CD4-positive, alpha-beta T cell treated with Interleukin-4 for 4 hours (primary cell): ENCODE data around the gene PRTFDC1.

Source experiments
- DNase-seq: peaks from one replicate; pipeline ENCODE4 v3.0.0-alpha.2; 2020

Gene PRTFDC1

DNA sequence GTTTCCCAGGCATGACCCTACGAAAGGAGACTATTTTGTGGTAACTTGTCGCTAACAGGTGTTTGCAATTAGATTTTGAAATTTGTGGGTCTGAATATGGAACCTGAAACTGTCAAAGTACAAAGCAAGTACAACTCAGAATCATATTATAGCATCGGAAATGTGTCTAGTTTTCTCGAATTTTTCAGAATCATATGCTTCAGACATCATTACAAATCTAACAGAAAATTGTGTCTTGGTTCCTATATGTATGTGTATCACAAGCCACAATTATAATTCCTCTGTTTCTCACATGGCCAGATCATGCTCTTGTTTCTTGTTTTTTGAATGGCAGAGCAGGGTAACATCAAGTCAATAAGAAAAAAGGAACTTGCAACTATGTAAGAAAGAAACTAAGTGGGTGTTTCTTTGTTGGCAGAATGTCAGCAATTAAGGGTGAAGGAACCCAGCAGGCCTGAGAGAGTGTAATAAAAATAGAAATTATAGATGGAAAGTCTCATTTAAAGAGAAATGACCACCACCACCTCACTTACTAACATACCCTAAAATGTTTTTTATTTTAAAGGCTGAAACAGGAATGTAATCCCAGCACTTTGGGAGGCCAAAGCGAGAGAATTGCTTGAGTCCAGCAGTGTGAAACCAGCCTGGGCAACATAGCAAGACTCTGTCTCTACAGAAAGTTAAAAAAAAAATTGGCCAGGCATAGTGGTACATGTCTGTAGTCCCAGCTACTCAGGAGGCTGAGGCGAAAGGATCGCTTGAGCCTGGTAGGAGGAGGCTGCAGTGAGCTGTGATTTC is 51.3 kb downstream of the PRTFDC1 start:
- DNase-seq = no peak

DNA sequence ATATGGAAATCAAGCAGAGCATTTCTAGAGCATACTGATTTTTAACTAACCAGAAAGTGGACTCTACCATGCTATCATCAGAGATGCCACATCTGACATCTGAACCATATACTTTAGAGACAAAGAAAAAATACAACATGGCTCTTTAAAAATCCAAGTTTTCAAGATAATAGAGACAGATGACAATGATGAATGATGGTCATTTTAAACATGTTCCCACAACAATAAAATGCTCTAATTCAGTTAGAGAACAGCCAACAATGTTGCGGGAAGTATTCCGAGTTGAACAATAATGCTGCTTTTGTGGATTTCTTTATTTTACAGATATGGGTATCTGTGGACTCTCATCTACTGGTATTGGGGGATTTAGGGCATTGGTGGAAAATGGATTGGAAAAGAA is 52.8 kb downstream of the PRTFDC1 start:
- no peak for DNase-seq

DNA sequence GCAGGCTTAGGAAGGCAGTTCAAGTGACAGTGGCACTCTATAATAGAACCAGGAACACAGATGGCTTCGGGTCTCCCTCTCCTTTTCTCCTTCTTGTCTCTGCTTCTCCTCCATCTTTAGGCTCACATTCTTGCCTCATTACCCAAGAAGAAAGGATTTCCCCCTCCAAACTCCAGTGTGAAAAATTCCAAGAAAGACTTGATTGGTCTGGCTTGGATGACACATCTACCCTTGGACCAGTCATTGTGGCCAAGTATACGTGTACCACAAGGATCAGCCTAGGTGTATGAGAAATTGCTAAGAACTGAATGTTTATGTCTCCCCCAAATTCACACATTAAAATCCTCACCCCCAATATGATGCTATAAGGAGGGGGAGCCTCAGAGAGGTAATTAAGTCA is 53.9 kb downstream of the PRTFDC1 start:
- no peak for DNase-seq

DNA sequence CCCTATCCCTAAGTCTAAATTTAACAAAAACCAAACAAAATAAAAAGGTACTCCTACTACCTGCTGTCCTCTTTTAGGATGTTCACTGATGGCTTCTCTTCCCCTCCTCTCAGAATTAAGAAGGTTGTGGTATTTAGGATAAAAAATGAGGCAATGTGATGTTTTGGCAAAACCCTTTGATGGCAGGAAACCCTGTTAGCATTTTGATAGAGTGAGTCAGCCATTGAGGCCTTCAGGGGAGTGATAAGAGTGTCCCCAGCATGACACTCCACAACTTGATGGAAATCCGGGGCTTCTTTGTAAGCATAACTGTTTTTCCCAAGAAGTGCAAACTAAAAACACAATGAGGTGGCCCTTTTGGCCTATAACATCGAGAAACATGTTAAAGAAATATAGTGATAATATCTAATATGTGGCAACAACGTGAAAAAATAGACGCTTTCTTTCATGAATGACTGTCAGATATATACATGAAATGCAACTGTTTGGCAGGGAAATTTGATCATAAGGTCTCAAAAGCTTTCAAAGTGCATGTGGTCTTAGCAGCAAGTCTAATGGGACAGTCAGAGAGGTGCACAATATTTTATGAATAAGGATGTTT is 55.0 kb downstream of the PRTFDC1 start:
- peak; percentile 74 for DNase-seq

GRCh38 chr10:24894728-24895127 is 57.7 kb downstream of the PRTFDC1 start:
- DNase-seq = peak; percentile 42

DNA sequence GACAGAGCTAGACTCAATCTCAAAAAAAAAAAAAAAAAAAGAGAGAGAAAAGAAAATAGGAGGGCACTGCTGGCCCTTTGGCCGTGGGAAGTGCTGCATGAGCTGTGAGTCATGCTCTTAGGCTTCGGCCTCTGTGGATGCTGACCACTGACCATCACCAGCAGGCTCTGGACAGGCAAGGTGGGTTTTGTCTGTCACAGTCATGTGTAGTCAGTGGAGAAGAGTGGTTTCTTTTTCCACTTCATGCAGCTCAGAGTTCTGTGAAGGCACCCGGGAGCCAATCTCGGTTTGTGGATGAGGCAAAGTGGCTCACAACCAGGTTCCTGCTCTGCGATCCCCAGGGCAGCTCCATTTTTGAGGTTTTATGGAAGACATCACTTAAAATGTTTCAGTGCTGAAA is 58.1 kb downstream of the PRTFDC1 start:
- DNase-seq = no peak

GRCh38 chr10:24893127-24893526 is 59.3 kb downstream of the PRTFDC1 start:
- no peak for DNase-seq

- DNase-seq = no peak
Observed at GRCh38 chr10:24891823-24892222, 60.6 kb downstream of the PRTFDC1 start.

DNA sequence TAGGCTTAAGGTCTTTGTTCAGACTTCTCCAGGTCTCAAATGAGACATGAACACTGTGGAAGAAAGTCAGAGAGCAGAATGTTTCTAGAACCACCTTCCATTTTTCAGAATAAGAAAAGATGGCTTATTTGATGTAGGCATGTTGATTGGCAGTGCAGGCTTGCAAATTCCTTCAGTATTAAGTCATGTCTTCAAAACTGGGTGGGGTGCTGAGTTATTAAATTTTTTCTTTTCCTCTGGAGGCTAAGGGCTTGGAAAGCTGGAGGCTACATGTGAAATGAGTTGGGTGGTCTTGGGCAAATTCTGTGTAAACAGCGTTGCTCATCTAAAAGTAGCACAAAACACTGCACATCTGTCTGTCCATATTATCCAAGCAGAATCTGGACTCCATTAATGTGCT is 62.8 kb downstream of the PRTFDC1 start:
- DNase-seq = no peak

GRCh38 chr10:24887855-24888231 is 64.6 kb downstream of the PRTFDC1 start:
- no peak for DNase-seq

GRCh38 chr10:24886290-24886680 is 66.1 kb downstream of the PRTFDC1 start:
- no peak for DNase-seq

- no peak for DNase-seq
Observed at GRCh38 chr10:24885551-24886289, 66.7 kb downstream of the PRTFDC1 start.

GRCh38 chr10:24884793-24885192 is 67.6 kb downstream of the PRTFDC1 start:
- no peak for DNase-seq

DNA sequence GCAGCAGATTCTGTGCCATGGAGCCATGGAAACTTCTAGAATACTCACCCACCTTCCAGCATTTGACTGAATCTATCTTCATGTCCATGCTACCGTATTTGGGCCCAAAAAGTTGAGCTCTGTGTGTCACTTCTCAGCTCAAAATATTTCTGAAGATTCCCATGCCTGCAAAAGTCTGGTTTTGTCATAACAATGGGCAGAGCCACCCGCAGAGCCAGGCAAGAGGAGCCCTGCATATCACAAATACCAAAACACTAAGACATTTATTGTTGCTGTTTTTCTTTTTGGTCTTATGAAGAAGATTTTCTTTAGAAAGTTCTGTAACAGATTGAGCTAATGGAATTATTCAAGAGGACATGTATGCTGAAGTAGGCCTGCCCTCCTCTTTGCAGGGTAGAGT is 68.1 kb downstream of the PRTFDC1 start:
- no peak for DNase-seq

- DNase-seq = no peak
Observed at GRCh38 chr10:24883176-24883575, 69.2 kb downstream of the PRTFDC1 start.

DNA sequence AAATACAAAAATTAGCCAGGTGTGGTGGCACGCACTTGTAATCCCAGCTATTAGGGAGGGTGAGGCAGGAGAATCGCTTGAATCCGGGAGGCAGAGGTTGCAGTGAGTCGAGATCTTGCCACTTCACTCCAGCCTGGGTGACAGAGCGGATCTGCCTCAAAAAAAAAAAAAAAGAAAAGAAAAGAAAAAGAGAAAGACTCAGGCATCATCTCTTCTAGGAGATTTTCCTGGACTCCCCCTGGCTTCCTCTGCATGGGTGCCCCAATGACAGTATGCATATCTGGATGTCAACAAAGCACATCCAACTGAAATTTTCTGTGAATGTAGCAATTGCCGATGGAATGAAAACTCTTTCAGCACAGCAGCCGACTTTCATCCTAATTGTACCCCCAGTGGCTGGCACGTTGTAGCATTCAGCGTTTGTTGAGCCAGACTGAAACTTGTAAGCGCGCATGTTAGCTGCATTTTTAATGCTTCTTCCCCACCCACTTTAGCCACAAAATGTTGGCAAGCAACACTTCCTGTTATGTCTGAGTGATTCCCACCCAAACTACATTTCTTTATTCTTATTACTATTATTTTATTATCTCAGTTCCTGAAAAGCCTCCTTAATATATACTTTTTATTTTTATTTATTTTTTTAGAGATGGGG is 70.2 kb downstream of the PRTFDC1 start:
- DNase-seq = peak; percentile 81

- no peak for DNase-seq
Observed at GRCh38 chr10:24879861-24880260, 72.5 kb downstream of the PRTFDC1 start.

- DNase-seq = no peak
Observed at GRCh38 chr10:24874133-24874532, 78.3 kb downstream of the PRTFDC1 start.

DNA sequence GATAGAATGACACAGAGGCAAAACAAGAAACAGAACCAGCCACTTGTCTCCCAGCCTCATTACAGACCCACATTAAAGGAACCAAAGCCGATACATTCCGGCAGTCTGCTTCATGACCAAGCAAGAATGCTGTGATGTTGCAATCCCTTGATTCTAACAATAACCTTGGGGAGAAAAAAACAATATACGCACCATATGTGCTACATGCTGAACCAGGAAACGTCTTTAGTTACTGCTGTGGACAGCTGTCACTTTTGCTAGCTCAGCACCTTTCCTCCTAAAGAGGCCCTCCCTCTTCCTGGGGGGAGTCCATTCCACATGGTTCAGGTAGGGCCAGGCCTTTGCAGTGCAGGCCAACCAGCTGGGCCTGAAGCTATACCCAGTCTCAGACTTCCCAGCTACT is 79.1 kb downstream of the PRTFDC1 start:
- no peak for DNase-seq

- no peak for DNase-seq
Observed at GRCh38 chr10:24872790-24873182, 79.6 kb downstream of the PRTFDC1 start.

DNA sequence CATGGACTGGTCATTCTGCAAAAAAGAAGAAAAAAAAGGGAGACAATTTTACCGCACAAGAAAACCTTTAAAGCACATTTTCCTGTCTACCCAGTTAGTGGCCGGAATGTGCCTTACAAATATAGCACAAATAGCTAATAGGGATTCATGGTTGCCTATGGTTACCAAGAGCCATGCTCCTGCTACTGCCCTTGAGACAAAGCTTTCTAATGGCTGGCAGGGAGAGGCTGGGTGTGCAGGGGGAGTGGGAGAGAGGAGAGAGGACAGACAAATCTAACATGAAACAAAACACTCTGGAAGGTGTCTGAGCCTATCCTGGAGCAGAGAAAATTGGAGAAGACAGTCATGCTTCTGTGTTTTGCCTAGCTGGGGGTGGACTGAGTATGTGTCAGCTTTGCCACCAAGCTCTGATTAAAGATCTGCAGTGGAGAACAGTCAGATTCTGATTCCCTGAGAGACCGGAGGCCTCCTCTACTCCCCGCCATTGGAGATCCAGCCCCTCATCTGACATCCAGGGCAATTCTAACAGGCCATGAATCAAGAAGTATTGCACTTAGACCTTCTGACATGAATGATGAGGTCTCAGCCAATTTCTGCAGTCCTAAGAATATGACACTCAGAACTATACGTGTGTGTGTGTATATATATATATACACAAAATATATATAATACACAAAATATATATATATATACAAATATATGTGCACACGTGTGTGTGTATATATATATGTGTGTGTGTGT is 80.2 kb downstream of the PRTFDC1 start:
- no peak for DNase-seq

- DNase-seq = no peak
Observed at GRCh38 chr10:24871011-24871935, 81.1 kb downstream of the PRTFDC1 start.
